Eye (tissue), 1 donor: Measurements from ENCODE around the gene CBFB.

ENCODE experiments used
- DNase-seq: peaks from one replicate; pipeline ENCODE4 v3.0.0-alpha.2; 2015

Gene CBFB

DNA sequence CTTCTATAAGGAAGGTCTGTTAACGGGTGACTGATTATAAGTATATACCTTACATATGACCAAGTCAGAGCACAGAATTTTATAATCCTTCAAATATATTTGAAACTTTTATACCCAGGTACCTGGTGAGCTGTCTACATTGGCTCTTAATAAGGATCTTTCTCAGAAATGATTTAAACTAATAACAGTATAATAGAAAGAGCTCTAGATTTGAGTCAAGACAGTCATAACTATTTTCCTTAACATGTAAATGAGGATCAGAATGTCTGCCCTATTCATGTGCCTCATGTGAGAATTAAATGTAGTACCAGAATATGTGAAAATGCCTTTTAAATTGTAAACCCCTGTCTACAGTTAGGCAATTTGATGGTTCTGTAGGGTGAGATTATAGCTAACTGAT, 14.5 kb downstream of the CBFB start:
- DNase-seq = no peak

DNA sequence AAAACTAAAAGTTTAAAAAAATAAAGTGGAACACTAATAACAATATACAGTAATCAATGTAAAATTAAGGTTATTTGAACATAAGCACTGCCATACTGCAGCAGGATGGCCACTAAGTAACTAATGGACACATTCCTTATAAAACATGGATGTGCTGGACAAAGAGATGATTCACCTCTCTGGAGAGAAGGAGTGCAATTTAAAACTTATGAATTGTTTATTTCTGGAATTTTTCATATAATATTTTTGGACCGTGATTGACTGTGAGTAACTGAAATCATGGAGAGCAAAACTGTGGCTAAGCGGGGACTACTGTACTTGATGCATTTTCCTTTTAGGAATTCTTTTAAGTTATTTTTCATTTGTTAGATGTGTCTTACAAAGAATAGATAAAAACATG, 21.8 kb downstream of the CBFB start:
- no peak for DNase-seq

DNA sequence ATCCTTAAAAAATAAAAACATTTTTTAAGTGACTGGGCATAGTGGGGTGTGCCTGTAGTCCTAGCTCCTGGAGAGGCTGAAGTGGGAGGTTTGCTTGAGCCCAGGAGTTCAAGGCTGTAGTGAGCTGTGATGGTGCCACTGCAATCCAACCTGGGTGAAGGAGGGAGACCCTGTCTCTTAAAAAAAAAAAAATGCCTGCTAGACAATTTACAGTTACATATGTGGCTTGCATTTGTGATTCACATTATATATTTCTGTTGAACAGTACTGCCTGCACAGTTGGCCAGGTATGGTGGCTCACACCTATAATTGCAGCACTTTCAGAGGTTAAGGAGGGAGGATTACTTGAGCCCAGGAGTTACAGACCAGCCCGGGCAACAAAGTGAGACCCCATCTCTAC, 23.4 kb downstream of the CBFB start:
- DNase-seq = no peak

DNA sequence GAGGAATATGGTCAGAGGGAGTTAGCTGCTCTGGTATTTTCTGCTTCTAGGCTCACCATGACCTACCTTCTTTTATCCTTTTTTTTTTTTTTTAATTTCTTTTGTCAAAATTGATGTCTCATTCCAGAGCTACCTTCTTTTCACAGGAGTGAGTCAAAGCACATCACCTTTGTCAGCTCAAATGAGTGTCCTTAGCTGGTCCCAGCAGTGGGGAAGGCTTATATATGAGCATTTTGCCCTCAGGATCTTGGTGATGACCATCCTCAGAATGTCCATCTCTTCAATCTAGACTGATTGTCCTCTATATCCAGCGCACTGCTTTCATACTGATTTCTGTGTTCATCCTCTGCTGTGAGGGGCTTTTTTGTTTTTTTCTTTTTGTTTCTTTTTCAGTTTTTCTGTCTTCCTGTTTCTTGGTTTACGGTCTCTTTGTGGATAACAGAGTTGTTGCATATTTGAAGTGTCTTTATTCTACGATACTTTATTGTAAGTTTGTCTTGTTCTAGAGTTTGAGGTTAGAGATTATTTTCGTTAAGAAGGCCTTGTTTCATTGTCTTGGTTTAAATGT, 24.9 kb downstream of the CBFB start:
- DNase-seq = no peak

DNA sequence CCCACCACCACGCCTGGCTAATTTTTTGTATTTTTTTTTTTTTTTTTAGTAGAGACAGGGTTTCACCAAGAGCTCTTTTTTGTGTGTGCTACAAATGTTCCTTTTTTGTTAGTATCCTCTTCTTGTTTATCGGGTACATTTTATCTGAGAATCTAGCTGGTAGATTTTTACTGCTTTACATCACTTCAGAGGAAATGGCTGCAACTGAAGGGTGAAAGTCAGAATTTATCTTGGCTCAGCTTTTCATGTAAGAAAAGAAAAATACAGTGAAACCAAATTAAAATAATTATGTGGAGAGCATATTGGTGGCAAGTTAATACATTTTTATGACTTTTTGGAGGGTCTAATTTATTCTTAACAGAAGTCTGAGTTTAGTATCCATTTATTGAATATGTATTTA, 26.0 kb downstream of the CBFB start:
- DNase-seq = no peak

DNA sequence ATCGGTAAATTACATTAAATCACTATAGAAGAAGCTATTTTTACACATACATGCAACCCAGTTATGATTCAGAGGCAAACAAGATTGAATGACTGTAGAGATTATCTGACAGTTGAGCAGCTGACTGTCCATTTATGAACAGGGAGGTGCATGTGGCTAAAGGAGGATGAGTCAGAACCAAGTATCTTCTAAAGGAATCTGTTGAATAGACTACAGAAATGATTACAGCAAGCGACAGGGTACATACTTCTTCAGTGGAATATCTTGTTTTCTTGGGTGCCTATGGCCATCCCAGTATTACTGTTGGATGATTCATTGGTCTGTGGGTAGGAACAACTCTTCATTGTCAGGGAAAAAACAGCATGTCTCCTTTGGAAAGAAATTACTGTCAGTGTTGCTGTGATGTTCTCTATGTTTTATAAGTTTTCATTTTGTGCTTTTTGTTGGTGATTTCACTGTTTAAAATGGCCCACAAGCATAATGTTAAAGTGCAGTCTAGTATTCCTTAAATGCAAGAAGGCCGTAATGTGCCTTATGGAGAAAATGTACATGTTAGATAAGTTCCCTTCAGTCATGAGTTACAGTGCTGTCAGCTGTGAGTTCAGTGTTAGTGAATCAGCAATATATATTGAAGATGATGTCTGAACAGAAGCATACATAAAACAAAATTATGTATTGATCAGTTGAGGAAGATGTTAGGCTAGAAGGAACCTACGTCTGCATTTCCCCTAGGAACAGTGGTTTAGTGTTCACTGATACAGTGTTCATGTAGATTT, 27.0 kb downstream of the CBFB start:
- DNase-seq = no peak

DNA sequence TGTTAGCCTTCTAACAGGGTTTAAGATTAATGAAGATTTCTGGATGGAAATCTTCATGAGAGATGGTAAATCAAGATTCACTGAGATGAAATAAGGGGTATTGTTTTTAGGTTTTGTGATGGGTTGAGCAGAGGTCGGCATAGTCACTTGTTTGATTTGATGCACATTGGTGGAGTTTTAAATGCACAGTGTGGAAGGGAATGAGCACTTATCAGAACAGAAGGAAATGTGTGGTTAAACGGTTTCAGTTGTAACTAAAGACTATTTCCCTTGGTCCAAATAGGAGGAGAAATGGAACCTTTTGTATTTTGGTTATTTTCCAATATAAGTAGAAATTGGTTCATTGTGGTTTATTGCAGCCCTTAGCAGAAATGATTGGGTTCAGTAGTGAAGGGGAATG, 34.1 kb downstream of the CBFB start:
- DNase-seq = no peak

DNA sequence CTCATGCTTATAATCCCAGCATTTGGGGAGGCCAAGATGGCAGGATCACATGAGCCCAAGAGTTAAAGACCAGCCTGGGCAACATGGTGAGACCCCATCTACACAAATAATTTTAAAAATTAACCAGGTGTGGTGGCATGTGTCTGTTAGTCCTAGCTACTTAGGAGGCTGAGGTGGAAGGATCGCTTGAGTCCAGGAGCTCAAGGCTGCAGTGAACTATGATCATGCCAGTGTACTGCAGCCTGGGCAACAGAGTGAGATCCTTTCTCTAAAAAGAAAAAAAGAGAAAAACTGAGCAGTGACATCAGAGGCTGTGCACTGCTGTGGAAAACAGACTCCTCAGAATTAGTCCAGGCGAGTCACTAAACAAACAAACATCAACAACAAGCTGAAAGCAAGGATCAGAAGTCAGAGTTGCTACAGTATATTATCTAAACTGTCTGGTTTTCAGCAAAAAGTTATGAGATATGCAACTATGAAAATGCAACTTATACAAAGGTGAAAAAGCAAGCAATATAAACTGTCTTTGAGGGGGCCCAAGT, 39.3 kb downstream of the CBFB start:
- no peak for DNase-seq

DNA sequence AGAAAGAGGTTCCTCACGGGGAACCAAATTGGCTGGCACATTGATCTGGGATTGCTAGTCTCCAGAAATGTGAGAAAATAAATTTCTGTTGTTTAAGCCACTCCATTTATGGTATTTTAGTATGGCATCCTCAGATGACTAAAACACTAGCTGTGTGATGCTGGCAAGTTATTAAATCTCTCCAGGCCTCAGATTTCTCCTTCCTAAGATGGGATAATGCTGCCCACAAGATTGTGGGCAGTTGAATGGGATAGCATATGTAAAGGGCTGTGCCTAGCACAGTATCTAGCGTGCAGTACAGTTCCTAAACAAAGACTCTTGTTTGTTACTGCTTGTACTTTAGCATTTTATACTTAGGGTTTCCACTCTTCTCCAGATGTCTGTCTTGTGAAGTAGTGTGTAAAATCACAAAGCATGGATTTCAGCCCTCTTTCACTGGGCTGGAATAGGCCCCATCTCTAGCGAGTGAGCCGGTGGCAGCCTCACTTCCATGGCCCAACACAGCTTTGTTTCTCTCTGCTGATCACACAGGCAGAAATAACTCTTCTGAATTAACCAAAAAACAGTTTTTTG, 42.6 kb downstream of the CBFB start:
- DNase-seq = no peak

DNA sequence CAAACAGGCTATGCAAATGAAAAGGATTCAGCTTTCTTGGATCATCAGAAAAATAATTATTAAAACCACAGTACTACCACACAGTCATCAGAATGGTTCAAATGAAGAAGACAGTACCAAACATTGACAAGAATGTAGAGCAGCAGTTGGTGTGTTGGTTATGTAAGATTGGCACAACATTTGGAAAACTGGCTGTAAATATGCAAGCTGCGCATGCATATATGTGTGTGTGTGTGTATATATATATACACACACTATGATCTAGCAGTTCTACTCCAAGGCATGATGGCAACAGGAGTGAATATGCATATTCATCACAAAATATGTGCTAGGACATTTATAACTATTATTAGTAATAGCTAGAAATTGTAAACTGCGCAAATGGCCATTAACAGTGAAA, 46.4 kb downstream of the CBFB start:
- no peak for DNase-seq

DNA sequence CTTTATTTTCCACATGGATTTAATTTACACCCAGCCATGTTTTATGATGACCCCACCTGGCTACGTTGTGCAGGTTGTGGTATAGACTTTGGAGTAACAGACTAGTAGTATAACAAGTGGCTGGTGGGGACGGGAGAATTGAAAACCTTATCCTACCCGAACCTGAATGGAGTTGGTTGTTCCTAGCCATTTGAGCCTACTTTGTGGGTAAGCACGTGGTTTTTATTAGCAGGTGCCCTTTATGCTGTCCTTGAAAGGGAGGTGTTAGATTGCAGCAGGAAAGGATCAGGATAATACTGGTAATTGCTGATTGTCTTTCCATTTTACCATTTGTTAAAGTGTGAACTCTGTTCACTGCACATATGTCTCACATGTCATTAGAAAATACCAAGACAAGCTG, 48.9 kb downstream of the CBFB start:
- DNase-seq = no peak

DNA sequence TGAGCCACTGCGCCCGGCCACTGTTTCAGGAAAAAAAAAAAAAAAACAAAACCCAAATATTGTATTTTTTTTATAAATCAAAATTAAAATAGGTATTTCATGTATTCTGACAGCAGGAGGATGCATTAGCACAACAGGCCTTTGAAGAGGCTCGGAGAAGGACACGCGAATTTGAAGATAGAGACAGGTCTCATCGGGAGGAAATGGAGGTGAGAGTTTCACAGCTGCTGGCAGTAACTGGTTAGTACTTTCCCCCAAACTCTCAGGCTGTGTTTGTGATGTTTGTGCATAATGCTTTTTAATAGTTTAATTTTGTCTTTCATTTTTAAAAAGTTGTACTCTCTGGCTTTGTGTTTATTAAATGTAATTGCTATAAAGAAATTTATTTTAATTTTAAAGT, 53.2 kb downstream of the CBFB start:
- no peak for DNase-seq

DNA sequence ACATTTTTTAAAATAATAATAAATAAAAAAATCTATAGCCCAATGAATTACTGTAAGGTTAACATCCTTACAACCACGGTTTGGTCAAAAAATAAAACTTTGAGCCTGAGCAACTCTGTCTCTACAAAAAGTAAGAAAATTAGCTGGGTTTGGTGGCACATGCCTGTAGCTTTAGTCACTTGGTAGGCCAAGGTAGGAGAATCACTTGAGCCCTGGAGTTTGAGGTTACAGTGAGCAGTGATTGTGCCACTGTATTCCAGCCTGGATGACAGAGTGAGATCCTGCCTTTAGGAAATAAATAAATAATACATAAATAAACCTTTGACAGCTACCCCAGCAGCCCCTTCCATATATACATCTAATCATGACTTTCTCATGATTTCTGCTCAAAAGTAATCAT, 53.9 kb downstream of the CBFB start:
- DNase-seq = no peak

DNA sequence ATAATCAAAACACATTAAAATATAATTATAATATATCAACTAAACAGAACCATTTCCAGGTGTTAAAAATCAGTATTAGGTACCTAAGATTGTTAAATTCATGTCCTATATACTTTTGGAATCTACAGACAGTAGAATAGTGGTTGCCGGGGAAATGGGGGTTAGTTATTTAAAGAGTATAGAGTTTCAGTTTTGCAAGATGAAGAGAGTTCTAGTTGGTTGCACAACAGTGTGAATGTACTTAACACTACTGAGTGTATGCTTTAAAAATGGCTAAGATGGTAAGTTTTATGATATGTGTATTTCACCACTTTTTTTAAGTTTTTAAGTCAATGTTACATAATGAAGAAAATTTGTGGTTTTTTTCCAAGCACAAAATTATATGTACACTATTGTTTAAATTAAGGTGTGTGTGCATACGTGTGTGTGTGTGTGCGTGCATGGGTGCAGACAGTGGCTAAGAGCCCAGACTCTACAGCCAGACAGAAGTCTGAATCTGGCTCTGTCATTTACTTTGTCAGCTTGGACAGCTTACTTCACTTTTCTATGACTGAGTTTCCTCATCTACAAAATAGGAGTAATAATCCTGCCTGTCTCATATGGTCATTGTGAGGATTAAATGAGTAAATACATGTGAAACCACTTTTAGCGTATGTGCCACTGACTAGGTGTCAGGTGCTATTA, 55.5 kb downstream of the CBFB start:
- no peak for DNase-seq

DNA sequence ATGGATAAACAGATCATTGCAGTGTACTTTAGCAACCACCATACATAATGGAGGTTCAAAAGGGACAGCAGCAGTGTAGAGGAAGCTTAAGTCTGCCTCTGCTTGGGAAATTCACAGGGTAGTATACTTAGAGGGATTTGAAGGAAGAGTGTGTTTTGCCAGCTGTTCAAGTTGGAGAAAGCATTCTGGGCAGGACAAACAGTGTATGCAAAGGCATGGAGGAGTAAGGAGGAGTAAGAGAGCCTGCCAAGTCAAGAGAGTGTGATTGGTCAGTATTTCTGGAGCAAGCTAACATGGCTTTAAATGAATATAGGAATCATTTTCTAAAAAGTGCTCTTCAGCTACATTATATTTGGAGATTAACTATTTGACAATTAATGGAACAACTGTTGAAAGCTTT, 57.9 kb downstream of the CBFB start:
- DNase-seq = no peak

DNA sequence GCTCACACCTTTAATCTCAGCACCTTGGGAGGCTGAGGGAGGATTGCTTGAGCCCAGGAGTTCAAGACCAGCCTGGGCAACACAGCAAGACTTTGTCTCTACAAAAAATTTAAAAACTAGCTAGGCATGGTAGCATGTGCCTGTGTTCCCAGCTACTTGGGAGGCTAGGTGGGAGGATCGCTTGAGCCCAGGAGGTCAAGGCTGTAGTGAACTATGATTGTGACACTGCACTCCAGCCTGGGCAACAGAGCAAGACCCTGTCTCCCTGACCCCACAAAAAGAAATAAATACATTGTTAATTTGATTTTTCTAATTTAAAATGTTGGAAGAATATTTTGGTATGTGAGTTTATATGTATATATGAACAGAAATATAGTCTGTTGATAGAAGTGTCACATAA, 58.3 kb downstream of the CBFB start:
- no peak for DNase-seq

DNA sequence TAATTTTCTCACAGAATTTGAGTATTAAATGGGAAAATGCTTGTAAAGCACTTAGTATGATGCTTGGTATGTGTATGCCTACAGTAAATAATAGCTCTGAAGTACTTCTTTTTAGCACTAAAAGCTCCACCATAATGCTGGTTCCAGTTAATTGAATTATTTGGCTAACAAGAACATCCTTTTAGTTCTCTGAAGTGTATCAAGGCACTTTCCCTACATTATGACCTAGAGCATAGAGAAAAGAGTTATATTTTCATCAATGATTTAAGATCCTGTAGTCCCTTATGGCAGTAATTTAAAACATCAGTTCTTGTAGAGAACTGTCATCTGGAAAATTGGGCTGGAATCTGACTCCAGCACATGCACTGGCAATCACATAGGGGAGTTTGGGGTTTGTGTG, 58.9 kb downstream of the CBFB start:
- peak; percentile 26 for DNase-seq

DNA sequence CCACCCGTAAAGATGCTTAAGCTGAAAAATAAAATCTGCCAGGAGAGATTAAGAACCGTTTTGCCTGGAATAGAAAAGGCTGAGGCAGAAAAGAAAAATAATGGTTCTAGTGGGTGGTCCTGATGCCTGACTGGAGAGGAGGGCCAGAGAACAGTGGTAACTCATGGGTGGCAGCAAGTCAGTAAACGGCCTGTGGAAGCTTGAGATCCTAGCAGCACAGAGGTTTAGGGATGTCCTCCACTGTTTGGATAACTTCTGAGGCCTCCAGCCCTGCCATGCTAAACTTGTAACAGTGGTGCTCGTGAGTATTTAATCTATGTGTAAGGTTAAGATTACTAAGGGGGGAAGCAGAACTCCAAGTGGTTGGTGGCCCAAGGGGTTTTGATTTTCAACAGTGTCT, 59.6 kb downstream of the CBFB start:
- peak; percentile 30 for DNase-seq

DNA sequence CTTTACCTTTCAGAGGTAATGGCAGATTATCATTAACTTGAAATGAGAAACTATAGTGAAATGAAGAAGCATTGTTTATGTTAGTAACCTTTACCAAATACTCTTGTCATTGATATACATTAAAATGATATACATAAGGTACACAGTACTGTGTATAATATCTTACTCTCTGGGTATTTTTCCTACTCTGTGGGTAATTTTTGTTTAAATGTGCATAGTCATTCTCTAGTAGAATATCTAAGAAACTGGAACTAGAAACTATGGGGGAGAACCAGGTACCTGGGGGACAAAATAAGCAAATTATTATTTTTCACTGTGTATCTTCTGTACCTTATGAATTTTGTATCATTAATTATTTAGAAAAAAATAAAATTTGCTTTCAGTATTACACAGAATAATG, 60.2 kb downstream of the CBFB start:
- no peak for DNase-seq

DNA sequence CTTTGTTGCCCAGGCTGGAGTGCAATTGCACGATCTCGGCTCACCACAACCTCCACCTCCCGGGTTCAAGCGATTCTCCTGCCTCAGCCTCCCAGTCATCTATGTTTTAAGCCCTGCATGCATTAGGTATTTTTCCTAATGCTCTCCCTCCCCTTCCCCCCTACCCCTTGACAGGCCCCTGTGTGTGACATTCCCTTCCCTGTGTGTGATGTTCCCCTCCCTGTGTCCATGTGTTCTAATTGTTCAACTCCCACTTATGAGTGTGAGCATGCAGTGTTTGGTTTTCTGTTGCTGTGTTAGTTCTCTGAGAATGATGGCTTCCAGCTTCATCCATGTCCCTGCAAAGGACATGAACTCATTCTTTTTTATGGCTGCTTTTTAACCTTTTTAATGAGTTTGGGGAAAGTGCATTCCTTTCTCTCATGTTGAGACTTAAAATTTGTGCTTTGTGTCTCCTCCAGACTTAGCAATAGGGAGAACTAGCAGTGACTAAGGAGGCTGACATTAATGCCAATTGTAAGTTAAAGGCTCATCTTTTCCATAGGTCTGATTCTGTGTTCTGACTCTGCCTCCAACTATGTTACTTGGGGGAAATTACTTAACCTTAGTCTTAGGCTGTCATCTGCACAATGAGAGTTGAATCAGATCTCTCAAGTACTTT, 63.1 kb downstream of the CBFB start:
- no peak for DNase-seq

DNA sequence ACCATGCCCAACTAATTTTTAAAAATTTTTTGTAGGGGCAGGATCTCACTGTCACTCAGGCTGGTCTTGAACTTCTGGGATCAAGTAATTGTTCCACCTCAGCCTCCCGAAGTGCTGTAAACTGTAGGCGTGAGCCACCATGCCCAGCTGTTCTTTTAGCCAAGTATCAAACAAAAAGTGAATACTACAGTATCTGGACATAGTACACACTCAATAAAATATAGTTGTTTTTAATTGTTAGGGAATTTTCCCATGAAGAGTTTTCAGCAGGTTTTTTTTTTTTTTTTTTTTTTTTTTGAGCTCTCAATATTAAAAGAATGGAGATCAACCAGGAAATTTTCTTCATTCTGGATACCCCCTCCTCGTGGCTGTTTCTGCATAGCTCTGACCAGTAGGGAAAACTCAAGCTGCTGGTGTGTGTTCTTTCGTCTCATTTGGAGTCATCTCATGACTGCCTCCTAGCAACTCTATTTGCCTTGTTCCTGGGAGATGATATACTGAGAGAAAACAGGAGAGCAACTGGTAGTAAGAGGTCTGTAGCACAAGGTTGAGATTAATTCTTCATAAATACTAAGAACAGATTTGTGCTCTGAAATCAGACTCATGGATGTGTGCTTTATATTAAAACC, 64.3 kb downstream of the CBFB start:
- no peak for DNase-seq

DNA sequence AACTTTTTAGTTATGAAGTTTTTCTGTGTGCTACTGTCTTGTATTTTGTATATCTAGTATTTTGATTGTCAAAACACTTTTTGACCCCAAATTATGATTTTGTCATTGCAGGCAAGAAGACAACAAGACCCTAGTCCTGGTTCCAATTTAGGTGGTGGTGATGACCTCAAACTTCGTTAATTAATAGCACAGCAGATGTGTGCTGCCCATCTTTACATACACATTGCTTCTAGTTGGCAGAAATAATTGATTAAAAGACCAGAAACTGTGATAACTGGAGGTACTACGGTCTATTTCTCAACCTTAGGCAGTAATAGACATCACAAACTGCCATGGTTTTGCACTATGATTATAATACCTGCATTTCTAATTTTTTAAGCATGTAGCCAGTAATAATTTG, 69.7 kb downstream of the CBFB start:
- DNase-seq = no peak
